Measurements from ENCODE around the gene SPSB3.
A peak's percentile ranks its signal among the peaks of the same experiment; 100 is the strongest.

SPSB3 gene

DNA sequence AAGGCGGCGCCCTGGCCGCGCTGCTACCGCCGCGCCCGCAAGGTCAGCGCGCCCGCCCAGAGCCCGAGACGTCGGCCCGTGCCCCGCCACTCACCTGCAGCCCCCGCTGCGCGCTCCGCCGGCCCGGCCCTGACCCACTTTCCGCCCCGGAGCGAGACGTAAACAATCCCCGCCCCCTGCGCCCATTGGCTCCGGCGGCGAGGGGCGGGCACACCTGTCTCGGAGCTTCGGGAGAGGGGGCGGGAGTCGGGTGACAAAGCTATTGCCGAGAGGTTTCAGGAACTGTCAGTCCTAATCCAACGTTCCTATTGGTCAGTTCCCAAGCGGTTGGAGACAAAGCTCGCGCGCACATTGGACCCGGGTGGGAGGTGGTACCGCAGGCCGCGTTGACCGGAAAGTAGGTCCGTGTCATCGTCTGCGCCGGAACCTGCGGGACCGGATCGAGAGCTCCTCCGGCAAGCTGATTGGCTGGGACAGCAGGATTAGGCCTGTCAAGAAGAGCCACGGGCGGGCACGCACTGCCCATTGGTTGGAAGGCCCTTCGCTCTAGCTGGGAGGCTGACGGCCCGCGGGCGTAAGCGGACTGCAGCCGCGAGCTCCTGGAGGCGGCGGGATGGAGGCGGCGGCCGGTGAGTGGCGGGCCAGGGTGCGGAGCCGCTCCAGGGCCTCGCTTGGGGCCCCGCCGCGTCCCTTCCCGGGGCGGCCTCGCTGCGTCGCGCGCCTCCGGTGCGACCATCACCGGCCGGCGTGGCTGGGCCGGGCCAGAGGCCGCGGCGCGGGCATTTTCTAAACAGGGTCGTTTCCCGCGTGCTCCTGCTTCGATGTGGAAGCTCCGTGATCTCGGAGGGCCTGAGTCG, at the start of gene SPSB3, which contains the start of gene NUBP2:
Gene SPSB3 (minus strand): TSS at position 164 of the 857 bp plus-strand sequence. CDS start 1,088 bp downstream, outside the sequence.
Gene NUBP2 (plus strand): TSS at position 553 of the 857 bp plus-strand sequence. CDS start 61 bp downstream, at position 614.
- peak; percentile 89 for DNase-seq (ENCODE audit: low read depth)

DNA sequence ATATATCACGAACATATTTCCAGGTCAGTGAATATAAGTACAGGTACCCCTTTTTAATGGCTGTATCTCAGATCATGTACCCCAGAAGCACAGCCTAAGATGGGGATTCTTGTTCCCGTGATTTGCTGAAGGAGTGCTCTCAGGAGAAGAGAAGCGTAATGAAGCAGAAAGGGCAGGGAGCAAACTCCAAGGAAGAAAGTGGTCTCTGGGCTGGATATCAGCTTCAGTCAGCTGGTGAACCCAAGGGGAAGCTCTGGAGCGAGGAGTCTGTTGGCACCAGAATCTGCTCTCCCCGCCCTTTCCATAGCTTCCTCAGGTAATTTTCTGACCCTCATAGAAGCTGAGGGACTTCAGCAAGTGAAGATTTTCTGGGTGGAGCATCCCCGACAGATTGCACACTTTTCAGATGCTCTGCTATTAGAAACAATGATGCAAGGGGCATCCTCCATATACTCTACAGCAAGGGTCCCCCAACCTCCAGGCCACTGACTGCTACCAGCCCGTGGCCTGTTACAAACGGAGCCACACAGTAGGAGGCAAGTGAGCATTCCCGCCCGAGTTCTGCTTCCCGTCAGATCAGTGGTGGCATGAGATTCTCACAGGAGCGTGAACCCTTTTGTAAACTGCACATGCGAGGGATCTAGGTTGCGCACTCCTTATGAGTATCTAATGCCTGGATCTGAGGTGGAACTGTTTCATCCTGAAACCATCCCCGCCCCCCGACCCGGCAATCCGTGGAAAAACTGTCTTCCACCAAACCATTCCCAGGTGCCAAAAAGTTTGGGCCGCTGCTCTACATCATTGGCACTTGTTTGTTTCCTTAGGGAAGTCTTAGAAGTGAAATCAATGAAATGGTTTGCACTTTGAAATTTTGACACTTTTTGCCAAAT, 49.1 kb upstream of the SPSB3 start:
- DNase-seq (ENCODE audit: low read depth) = no peak

DNA sequence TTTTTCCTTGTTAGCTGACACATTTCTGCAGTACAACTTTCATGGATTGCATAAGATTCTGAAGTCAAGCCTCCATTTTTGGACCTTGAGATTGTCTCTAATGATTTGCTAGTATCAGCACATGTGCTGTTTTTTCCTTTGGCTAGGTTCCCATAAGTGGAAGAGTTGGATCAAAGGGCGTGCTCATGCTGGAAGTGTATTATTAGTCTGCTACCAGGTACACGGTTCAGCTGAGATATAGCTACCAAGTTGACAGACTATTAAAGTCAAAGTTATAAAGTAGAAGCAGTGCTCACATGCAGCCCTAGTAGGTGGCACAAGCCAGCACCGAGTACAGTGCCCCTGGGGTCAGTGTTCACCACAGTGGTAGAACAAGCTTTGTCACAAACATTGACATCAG, 47.8 kb upstream of the SPSB3 start:
- DNase-seq (ENCODE audit: low read depth) = no peak

DNA sequence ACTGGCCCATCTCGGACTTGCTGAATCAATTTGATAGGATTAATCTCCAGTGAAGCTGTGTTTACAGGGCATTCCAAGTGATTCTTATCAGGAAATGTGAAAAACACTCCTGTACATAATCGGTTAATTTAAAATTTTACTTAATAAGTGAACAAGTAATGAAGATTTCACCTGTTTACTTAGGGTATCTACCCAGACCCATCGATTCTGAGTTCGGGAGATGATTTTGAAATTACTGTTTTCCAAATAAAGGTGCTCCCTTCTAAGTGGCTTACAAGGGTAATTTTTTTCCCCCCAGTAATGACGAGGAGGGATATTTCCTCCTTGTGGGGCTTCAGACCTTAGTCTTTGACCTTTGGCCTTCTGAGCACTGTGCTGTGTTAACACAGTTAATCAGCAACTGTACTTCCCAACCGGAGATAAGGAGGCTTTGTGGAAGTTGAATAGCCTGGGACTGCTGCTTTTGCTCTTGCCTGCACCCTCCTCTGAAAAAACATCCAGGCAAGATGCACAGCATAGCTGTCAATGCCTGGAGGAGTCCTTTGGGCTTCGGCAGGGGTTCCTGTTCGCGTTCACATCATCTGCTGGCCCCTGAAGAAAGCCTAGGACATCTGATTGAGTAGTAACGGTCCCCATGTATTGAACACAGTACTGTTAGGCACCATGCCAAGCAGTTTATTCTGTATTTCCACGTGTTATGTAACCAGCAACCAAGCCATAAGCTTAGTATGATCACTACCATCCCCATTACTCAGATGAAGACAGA, 46.5 kb upstream of the SPSB3 start:
- DNase-seq (ENCODE audit: low read depth) = no peak

DNA sequence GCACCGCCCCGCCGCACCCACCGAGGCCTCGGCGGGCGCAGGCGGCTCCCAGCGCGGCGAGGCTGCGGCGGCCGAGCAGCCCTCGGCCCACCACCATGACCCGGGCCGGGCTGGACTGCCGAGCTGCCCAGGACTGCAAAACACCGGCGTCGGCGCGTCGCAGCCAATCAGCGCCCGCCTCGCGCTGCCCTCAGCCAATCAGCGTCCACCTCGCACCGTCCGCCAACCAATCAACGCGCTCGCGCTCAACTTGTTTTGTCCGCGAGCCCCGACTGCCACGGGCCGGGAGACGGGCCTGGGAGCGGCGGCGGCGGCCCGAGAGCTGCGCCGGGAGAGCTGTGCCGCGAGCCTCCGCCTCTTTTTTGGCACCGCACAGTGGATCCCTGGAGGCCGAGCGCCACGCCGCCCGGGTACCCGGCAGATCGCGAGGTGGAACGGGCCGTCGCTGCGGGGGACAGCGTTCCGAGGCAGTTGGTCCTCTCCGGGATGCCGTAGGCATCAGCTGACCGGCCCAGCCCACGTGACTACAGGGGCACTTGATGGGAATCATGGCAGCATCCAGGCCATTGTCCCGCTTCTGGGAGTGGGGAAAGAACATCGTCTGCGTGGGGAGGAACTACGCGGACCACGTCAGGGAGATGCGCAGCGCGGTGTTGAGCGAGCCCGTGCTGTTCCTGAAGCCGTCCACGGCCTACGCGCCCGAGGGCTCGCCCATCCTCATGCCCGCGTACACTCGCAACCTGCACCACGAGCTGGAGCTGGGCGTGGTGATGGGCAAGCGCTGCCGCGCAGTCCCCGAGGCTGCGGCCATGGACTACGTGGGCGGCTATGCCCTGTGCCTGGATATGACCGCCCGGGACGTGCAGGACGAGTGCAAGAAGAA, 44.6 kb upstream of the SPSB3 start, which contains the start of the genes FAHD1 and HAGH:
Gene FAHD1 (plus strand): TSS at position 516 of the 883 bp plus-strand sequence. CDS start 33 bp downstream, at position 549.
Gene HAGH (minus strand): TSS at position 135 of the 883 bp plus-strand sequence. CDS start 38 bp downstream, at position 97.
- peak; percentile 78 for DNase-seq (ENCODE audit: low read depth)

DNA sequence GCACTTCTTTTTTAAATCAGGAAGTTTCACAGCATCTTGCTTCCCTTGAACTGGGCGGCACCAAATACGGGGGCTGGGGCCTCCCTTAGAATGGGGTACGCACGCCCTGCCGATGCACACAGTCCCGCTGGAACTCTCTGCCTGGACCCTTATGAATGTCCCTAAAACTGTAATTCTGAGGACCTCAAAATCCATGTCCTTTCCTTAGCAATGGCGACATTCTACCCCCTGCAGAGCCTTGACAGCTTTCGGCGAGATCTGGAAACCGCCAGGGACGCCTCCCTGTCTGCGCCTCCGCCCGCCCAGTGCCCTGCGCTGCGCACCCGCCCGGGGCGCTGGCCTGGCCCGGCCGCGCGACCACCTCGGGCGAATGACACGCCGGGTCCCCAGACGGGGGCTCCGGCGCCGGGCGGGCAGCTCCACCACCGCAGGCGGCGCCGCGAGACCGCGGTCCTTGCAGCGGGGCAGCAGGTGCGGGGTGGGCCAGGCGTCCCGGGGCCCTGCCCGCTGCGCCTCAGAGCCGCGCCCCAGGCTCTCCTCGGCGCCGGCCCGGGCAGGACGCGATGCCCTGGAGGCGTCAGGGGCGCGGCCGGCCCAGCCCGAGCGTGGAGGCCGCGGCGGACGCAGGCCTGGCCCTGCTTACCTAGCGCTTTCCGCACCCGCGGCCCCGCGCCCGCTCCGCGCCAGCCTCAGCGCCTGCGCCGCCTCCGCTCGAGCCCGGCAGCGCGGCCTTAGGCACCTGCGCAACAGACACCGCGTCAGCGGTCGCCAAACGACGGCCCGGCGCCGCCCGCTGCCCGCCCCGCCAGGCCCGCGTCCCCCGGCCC, 43.7 kb upstream of the SPSB3 start:
- peak; percentile 40 for DNase-seq (ENCODE audit: low read depth)

DNA sequence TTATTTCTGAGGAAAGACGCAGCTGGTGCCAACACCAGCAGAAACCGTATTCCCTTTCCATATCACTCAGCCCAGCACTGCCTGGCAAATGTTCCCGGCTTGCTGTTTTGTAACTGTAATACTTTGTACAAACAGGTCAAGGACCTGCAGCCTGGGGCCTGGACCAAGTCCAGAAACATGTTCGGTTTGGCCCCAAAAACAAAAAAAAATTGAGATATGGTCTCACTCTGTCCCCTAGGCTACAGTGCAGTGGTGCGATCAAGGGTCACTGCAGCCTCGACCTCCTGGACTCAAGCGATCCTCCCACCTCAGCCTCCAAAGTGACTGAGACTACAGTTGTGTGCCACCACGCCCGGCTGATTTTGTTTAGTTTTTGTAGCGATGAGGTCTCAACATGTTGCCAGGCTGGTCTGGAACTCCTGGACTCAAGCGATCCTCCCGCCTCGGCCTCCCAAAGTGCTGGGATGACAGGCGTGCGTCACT, 43.1 kb upstream of the SPSB3 start:
- DNase-seq (ENCODE audit: low read depth) = no peak

DNA sequence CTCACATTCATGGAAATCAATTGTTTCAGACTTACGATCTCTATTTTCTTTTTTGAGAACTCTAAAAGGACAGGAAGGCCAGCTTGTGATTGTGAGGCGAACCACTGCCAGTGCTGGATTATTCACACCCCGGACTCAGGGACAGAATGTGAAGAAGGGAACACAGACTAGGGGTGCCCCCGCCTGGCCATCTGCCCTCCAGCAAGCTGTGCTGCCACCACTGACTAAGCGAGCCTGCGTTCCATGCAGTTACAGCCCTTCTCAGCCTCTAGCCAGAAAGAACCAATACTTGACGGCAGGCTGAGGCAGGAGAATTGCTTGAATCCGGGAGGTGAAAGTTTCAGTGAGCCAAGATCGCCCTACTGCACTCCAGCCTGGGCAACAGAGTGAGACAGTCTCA, 41.5 kb upstream of the SPSB3 start:
- no peak for DNase-seq (ENCODE audit: low read depth)

DNA sequence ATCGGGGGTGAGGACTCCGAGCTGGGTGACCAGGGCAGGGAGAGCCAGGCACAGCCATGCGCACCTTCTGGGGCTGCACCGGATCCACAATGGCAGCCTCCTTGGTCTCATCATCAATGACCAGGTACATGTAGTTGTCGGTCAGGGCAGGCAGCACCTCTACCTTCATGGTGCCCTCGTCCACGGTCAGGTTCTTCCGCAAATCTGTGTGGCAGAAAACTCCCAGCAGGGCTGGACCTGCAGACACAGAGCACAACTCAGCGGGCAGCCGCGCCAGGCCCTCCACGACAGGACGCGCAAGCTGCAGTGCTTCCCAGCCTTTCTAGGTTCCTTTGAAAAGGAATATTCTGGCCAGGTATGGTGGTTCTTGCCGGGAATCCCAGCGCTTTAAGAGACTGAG, 40.4 kb upstream of the SPSB3 start:
- no peak for DNase-seq (ENCODE audit: low read depth)

DNA sequence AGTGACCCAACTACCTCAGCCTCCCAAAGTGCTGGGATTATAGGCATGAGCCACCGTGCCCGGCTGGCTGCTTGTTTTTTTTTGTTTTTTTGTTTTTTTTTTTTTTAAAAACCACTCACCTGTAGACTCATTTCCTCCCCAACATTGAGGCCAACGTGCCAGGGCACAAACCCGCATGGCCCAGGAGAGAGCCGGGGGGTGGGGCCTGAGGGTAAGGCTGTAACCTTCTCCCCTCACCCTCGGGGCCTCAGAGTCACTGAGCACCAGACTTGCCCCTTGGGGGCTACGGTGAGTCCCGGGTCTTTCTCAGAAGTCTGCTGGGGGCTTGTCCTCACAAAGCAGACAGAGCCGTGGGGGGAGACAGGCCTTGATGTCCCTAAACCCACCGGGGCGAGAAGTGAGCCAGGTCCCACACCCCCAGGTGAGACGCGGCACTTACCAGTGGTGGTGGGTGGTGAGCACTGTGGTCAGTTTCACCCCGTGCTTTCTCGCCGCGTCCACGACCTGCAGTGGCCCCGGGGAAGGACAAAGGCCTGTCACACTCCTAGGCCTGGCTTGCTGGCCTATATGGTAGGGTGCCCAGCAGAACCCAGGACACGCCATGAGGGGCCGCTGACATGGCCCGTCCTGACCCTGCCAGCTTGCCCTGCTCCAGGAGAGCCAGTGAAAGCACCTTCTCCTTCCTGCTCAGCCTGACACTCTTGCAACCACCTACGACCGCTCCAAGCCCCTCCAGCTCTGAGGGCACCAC, 39.7 kb upstream of the SPSB3 start:
- DNase-seq (ENCODE audit: low read depth) = no peak

DNA sequence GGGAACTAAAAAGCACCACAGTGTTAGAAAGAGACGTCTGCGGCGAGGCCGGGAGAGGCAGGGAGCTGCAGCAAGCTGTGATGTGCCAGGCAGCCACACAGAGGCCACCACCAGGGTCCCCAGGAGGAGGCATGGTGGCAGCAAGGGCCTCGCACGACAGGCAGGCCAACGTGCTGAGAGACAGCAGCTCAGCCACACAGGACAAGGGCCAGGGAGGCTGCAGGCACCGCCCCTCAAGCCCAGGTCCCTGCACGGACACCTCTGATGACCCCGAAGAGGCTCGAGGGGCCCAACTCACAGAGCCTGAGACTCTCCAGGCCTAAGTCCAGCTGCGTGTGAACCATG, 38.5 kb upstream of the SPSB3 start:
- DNase-seq (ENCODE audit: low read depth) = no peak

DNA sequence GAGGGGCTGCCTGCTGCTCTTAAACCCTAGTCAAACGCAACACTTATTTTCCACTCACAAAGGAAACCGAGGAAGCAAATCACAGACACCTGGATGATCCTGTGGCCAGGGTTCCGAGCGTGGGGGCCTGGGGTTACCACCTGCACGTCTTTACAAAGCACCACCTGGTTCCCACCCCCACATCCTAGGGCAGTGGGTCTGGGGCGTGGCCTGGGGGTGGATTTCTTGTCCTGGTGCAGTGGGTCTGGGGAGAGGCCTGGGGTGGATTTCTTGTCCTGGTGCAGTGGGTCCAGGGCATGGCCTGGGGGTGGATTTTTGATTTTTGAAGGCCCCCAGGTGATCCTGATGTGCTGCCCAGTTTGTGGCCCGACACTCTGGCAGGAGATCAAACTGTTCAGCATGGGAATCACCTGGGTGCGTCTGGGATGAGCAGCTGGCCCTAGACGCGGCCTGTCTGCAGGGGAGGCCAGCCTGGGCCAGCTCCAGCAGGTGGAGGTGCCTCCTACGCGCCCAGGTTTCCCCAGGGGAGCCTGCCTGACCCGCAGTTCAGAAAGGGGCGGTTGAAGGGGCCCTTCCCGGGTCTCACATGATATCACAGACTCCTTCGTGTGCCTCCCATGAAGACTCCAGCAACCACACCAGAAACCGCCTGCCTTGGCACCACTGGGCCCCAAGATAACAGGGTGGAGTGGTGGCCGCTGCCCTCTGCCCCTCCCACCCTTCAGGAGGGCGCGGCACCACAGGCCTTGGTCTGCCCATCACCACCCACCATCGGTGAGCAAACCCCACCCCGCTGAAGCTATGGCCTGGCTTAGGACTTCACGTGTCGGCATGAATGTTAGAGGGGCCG, 38.0 kb upstream of the SPSB3 start:
- DNase-seq (ENCODE audit: low read depth) = no peak

DNA sequence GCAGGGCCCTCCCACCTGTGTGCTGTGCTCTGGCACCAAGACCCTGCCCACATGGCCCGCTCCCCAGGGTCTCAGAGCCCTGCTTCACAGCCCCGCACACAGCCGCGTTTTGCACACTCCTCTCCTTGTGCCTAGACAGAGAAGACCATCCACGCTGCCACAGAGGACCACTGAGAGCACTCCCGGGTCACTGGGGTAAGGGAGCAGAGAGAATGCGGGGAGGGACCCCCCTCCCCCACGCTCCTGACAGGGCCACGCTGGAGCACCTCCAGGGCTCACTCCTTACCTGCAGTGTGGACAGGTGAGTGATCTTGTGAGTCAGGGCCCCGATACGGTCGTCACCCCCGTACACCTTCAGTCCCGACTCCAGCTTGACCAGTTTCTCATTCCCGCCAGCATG, 37.2 kb upstream of the SPSB3 start:
- DNase-seq (ENCODE audit: low read depth) = no peak

DNA sequence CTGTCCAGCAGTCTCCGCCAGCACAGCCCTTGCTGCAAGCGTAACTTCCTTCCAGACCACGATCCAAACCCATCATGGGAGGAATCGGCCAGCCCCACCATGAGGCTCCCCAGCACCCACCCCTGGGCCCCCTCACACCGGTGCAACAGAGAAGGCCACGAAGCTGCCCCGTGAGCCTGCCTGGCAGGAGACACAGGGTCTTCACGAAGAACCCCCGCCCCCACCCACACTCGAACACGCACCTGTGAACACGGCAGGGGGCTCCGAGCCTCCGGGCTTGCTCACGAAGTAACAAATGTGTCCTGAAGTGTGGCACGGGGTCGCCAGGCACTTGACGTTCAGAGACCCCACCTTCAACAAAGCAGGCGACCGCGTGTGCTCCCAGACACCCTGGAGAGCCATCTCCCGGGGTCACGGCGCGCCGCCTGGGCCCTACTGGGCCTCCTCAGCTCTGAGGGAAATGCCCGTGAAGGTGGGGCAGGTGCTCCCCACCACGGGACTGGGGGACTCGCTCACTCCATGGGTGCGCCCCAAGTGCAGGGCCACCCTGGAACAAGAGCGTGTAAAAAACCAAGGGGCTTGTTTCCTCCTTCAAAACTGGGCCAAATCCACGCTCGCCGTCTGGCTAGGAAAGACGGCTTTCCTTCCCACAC, 36.6 kb upstream of the SPSB3 start:
- no peak for DNase-seq (ENCODE audit: low read depth)

DNA sequence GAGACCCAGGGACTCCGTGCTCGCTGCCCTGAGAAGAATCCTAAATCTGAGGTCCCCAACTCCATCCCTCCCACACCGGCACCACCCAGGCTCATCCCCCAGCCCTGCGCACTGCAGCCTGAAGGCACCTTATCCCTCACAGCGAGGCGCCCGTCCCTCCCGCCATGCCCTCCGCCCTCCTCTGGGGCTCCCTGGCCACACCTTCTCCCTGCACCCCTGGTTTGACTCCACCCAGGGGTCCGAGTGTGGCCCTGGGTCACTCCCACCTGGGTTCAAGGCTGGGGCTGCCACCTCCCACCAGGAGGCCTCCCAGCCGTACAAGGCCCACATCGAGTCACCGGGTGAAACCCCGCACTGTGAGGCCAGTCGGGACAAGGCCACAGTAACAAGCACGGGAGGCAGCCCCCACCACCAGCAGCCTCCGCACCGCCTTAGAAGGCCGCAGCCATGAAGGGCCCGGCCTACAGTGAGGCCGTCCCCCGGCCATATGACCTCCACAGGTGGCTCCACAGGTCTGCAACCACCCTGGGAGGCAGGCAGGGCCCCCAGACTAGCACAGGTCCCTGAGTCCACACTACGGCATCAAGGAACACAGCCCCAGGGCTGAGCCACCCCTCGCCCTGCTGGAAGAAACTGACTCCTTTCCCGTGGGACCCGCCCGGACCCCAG, 36.0 kb upstream of the SPSB3 start:
- DNase-seq (ENCODE audit: low read depth) = no peak

DNA sequence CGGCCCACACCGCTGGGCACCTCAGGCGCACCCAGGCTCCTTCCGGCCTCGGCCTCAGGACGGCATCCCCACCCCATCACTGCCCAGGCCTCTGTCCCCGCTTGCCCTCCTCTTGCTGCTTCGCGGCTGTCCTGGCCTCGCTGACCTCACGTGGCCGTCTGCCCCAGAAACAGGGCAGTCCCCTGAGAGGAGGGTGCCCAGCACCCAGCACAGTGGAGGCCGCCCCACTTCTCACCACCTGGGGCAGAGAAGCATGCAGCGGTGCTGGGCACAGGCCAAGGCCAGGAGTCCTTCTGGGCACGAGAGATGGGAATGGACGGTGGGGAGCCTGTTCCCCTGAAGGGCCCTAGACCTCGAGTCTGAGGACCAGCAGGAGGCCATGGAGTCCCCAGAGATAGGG, 35.3 kb upstream of the SPSB3 start:
- no peak for DNase-seq (ENCODE audit: low read depth)

DNA sequence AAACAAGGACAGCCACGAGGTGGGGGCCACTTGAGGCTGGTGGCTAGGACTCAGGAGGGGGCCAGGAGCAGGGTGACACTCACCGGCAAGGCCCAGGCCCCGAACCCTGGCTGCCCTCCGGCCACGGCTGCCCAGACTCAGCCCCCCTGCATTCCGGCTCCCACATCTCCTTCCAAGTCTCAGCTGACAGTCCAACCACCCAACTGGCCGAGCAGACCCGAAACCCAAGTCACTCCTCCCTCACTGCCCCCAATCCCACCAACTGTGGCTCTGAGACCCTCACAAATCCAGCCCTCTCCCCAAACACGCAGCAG, 34.9 kb upstream of the SPSB3 start:
- DNase-seq (ENCODE audit: low read depth) = no peak
